ENCODE data around the gene AOC2.
"Not testable (repeated sequence)": the region's sequence is repeated elsewhere in the genome, so short reads cannot be mapped to it uniquely, and the experiment has no call there.

AOC2 gene

GRCh38 chr17:42883802-42884558 lies 39.6 kb downstream of the AOC2 start:
- DNase-seq: no peak

- not testable (repeated sequence) for DNase-seq
Measured at GRCh38 chr17:42885806-42886205, 41.4 kb downstream of the AOC2 start.

DNA sequence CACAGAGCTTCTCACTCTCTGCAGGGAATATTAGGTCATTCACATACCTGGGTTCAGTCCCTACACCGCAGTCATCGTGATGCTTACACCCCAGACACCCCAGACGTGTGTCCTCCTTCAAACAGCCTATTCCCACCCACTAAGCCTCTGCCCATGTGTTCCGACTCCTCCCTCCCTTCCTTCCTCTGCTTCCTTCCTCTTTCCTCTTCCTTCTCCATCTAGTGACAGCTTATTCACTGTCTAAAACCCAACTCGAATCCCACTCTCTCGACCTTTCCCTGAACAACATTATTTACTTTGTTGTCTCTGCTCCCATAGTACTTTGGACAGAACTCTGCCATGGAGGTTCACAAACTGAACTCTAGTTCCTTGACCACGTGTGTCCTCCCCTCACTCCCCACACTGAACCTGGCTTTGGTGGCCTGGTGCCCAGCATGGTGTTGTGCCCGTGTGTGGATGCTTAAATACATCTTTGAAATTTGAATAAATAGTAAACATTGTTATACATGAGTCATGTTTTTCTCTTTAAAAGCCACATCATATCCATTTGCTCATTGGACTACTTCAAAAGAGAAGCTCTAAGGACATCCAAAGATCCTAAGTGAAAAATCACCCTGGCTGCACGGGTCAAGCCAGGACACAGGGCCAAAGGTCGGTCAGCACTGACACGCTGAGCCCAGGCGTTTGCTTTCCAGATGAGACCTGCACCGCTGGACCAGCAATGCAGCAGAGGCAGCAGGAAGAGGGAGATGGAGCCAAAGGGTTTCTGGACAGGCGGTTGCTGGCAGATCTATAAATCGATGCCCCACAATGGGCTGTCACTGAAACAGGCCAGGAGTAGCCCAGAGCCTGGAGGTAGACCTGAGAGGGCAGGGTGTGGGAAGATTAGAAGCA lies 42.1 kb downstream of the AOC2 start:
- no peak for DNase-seq

DNA sequence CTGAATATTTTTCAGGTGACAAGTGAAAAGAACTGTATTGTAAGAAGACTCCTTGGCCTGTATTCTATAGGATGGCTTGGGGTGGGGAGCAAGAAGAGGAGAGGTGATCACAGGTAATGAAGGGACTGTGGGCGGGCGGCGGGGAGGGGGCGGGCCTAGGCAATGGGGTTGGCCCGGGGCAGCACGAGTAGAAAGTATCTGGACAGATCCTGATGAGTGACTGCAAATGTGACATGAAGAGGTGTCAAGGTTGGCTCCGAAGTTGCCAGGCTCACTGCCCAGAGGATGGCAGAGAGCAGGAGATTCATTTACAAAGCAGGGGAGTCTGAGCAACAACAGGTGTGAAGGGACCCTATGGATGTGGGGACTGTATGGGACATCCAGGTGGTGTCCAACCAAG lies 45.4 kb downstream of the AOC2 start:
- DNase-seq: no peak

- peak; percentile 5 to 25 for DNase-seq
Measured at GRCh38 chr17:42891539-42892152, 47.3 kb downstream of the AOC2 start.

- no peak for DNase-seq
Measured at GRCh38 chr17:42893359-42893758, 49.0 kb downstream of the AOC2 start.

- DNase-seq: no peak
Measured at GRCh38 chr17:42894283-42895184, 50.2 kb downstream of the AOC2 start.

DNA sequence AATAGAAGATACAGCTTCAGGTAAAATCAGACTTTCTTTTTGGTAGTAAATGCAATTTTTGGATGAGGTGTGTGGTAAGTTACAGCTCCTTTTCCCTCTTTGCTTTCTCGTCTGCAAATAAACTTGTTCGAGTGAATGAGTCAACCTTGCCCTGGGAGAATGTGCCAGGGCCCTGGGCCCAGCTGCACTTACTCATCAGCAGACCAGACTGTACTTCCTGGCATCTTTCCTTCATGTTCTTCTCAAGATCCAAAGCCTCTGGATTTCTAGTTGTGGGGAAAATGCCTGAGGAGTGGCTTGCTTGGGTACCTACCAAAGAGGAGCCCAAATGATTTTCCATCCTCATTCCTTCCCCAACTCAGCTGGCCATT lies 50.8 kb downstream of the AOC2 start:
- no peak for DNase-seq

GRCh38 chr17:42898147-42898811 lies 53.9 kb downstream of the AOC2 start:
- DNase-seq: no peak

GRCh38 chr17:42899981-42900380 lies 55.6 kb downstream of the AOC2 start:
- not testable (repeated sequence) for DNase-seq

Measured in SHP77 (cell line).